NCI-H146 treated with DMSO at 0.1 percent for 48 hours (cell line): Measurements from ENCODE around the gene CNTNAP2.

Source experiments
- DNase-seq: peaks from one replicate; lab custom pipeline; 2025; ENCODE audit not compliant: unreplicated experiment; lab: John Stamatoyannopoulos, UW

Gene CNTNAP2

DNA sequence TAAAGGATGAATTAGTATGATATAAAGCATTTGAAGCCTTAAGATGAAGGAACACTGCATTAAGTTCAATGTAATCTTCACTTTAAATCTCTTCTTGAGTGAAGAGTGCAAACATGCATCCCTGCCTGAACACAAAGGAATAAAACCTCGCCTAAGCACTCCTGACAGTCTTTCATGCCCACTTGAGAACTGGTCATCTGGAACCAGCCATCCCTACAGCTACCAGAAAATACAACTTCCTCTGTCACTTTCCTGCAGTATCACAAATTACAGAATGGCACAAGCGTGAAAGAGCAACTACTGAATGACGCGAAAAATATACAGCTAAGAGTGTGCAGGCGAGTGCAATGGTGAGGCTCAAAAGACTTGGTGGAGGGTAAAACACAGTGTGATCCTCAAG lies 1079.9 kb downstream of the CNTNAP2 start:
- DNase-seq: no peak

- no peak for DNase-seq
Observed at GRCh38 chr7:147197006-147197405, 1080.4 kb downstream of the CNTNAP2 start.

DNA sequence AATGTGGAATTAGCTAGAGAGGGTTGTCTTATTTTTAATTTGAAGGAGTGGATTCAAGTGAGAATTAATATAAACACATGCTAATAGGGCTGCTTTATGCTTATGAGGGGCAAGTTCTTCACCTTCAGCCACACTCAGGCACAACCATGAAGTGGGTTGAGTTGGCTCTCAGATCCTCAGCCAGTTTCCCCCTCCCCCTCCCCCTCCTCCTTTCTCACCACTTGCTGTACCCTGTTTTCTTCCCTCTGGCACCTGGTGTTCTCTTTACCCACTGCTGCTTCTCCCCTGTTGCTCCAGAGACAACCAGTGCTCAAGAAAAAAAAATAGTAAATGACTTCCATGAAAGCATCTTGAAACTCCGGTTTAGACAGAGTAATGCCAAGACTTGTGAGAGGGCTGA lies 1083.3 kb downstream of the CNTNAP2 start:
- no peak for DNase-seq

DNA sequence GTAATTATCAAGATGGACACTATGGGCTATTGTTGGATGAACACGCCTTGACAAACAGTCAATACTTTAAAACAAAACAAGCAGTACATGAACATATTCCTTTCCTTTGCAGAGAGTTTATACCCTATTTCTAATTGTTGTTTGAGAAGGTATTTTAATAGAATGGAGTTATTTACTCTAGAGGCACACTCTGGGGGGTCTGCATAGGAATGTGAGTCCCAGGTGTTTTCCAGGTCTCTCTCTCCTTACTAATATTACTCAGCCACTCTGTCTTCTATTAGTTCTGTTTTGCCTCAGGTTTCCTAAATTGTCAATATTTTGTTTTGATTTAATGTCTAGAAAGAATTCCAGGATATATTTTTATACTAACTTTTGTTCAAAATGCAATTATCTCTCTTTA lies 1091.4 kb downstream of the CNTNAP2 start:
- DNase-seq: peak; percentile 24

GRCh38 chr7:147231275-147231674 lies 1114.7 kb downstream of the CNTNAP2 start:
- no peak for DNase-seq

DNA sequence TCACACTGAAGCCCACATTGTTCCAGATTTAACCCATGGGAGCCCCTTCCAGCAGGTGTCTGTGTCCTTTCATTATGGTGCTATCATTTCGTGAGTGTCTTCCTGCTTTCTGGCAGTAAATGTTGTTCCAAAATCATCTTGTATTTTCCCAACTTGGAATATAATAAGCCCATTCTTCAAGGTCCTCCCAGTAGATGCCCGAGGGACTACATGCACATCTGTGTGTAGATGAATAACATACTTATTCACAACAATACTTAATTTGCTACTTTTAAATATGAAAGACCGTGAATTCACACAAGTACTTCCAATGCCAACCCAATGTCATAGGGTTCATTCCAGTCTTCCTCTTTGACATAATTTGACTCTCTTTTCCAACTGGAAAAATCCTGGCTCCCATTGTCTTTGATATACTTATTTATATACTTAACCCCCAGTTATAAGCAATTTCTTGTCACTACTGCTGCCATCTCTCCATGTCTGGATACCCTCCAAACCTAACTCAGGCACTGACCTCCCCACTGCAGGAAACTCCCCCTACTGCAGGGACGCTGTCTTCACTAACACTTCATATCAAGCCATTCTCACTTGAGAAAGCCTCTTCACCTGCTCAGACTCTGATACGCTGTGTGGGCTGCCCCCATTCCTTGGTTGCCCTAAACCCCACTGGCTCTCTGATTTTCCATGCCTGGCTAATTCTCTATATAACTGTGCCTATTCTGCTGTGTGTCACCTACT lies 1119.2 kb downstream of the CNTNAP2 start:
- DNase-seq: no peak

DNA sequence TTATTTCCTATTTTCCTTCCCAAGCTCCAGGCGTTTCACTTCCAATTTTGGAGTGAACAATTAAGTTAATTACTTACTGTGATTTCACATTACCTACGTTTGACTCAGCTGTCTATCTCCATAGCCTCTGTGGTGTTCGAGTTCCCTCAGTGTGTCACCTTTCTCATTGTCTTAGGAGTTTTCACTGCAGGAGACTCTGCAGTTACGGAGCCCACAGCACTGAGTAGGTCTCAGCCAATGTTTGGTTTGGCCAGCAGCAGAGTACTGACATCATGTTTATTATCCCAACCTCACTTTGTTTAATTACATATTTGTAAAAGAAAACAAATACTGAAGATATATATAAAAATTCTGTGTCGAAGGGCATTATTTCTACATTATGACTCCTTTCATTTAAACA lies 1123.9 kb downstream of the CNTNAP2 start:
- DNase-seq: no peak

DNA sequence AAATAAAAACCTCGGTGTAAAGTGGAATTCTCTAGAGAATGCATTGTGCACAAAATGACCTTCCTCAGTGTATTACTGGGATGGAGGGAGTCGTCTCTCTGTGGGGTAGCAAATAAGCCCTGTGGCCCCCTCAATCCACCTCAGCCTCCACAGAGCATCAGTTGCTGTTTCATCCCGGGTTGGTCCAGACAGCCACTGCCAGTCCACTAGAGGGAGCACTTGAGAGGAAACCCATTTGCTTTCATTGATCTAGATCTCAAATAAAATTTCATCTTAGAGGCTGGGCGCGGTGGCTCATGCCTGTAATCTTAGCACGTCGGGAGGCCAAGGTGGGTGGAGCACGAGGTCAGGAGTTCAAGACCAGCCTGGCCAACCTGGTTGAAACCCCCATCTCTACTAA lies 1128.7 kb downstream of the CNTNAP2 start:
- DNase-seq: no peak

DNA sequence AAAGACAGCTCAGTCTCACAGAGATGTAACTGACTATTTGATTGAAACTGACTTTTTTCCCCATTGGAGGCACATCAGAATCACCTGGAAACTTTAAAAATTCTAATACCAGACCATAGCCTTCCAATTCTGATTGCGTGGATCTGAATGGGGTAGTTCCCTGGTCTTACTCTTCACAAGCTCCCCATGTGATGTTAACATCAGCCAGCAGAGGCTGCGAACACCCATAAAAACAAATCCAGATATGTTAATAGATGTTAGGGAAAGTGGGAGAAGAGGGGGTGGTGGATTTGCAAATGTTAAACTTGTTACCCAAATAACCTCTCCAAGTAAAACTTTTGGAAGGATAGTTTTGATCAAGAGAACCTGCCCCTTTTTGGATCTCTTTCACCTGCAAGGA lies 1133.4 kb downstream of the CNTNAP2 start:
- DNase-seq: no peak

- no peak for DNase-seq
Observed at GRCh38 chr7:147251751-147252325, 1135.2 kb downstream of the CNTNAP2 start.

DNA sequence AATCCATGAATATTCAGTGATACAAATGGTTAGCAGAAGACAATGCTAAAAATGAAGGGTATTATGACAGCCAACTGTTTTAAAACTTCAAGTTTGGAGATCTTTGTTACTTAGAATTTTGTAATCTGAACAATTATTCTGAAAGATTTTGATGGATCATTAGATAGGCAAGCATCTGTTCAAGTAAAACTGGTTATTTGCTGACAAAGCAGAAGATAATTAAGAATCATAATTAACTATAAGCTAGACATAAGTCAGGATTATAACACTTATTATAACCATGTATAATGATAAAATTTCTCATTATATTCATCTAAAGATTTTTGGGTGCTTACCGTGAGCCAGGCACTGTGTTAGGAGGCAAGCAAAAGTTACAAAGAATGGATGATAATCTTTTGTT lies 1145.1 kb downstream of the CNTNAP2 start:
- no peak for DNase-seq

DNA sequence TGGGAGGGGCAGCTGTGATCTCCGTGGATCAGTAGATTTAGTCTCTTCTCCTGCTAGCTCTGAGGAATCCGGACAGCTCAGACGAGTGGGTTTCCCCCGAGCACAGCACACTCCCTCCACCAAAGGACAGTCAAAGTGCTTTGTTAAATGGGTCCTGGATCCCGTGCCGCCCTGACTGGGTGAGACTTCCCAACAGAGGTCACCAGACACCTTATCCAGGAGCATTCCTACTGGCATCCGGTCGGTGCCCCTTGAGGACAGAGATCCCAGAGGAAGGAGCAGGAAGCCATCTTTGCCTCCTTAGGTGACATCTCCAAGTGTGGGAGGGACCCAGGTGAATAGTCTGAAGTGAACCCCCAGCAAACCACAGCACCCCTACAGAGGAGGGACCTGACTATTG lies 1148.9 kb downstream of the CNTNAP2 start:
- DNase-seq: no peak

- no peak for DNase-seq
Observed at GRCh38 chr7:147276106-147276505, 1159.5 kb downstream of the CNTNAP2 start.

DNA sequence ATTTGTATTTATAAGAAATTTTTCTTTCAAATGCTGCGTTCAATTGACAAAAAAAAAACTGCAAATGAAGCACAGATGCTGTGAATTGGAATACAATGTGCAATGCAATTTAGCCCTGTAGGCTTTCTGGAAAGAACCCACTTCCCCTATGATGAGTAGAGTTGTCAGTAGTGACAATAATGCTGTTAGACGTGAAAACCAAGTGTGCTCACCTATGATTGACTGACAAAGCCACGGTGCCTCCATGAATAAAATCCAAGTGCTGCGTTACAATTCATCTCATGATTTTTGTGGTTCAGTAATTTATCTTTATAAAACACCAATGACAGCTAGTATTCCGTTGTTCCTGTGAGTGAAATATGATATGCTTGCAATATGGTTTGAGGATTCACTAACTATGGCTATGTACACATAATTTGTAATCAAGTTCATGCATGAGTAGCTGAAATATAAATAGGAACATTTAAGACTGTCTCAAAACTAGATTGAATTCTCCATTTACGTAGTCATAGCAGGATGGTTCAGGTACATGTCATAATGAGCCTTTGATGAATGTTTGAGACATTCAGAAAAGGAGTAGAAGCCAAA lies 1160.3 kb downstream of the CNTNAP2 start:
- DNase-seq: peak; percentile 92

- peak; percentile 97 for DNase-seq
Observed at GRCh38 chr7:147279514-147279913, 1162.9 kb downstream of the CNTNAP2 start.

- DNase-seq: peak; percentile 97
Observed at GRCh38 chr7:147279964-147280374, 1163.4 kb downstream of the CNTNAP2 start.

DNA sequence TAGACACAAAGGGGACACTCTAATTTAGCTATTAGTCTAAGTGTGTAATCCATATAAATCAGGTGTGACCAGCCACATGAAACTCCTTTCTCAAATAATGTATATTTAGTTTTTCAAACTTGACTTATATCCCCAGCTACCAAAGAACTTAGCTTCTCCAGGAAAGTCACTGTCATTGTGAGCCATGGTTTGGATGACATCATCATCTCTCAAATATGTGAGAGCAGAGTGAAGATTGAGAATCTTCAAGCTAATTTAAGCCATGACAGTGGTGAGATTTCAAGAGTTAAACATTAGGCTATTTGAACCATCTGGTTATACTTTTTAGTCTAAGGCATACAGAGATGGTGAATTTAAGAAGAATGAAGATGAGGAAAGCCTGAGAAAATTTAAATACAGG lies 1165.6 kb downstream of the CNTNAP2 start:
- no peak for DNase-seq

- DNase-seq: no peak
Observed at GRCh38 chr7:147296201-147296600, 1179.6 kb downstream of the CNTNAP2 start.

- DNase-seq: no peak
Observed at GRCh38 chr7:147296986-147297385, 1180.4 kb downstream of the CNTNAP2 start.

GRCh38 chr7:147298611-147299043 lies 1182.0 kb downstream of the CNTNAP2 start:
- peak; percentile 30 for DNase-seq

DNA sequence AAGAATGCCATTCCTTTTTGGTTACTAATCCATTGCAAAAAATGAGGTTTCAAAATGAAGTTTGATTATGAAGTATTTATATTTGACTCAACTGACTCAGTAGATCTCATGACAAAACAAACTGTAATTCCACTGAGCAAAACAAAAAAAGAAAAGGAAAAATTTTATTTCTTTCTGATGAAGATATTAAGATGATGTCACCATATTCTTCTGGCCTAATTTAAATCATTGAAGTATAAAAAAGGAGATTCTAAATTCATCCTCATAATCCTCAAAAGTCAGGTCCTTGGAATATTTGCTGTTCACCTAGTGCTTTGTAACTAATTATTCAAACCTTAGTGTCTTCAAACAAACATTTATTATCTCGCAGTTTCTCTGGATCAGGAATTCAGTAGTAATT lies 1183.7 kb downstream of the CNTNAP2 start:
- no peak for DNase-seq

DNA sequence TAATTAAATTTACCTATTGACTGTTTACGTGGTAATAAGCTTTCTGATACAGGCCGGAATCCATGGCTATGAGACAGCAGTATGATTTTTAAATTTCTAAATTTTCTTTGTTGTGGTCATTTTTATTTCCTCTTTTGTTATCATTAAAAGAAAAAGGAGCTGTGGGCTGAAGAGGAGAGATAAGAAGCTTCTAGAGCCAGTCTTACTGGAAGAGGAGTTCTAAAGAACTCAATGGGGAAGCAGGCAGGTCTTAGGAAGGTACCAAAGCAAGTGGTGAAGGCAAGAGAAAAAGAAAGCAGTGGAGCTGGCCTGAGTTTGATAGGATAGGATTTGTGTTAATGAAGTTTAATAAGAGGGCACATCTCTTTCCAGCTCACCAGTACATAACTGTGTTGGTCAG lies 1187.8 kb downstream of the CNTNAP2 start:
- no peak for DNase-seq
